GM23338 (cell line): ENCODE results near the gene SYNE2. TPM values are rescaled to one million over a fixed set of nuclear protein-coding genes. Genes with fewer than 3 reads are reported as not detected.

Experiments
- ATAC-seq: fragments of 200-7000 bp; cut with Tn5 transposase; 3 replicates; pipeline ENCODE4 v1.9.1; 2020
- DNase-seq: peaks from one replicate; pipeline ENCODE4 v3.0.0-alpha.2; 2015; ENCODE audit warnings: low spot score
- H2AFZ ChIP-seq: fragments of 200-600 bp; sonication (generic); 2 replicates; pipeline ENCODE4 v1.8.0; 2016; ENCODE audit warnings: antibody characterized with exemption, mild to moderate bottlenecking, moderate library complexity
- H3F3A ChIP-seq: fragments of 200-600 bp; sonication (generic); replicated peaks from 2 replicates; pipeline ENCODE4 v1.8.0; 2017; ENCODE audit warnings: antibody characterized with exemption, mixed run types, low read depth
- H3K27ac ChIP-seq: fragments of 200-600 bp; sonication (generic); 2 replicates; pipeline ENCODE4 v1.6.1; 2016; ENCODE audit warnings: low read depth
- H3K27me3 ChIP-seq: fragments of 200-600 bp; sonication (generic); 2 replicates; pipeline ENCODE4 v1.8.0; 2016; ENCODE audit warnings: mild to moderate bottlenecking, mixed run types, moderate library complexity; ENCODE audit not compliant: insufficient read depth
- H3K36me3 ChIP-seq: fragments of 200-600 bp; sonication (generic); 2 replicates; pipeline ENCODE4 v1.8.0; 2016; ENCODE audit warnings: mild to moderate bottlenecking; ENCODE audit not compliant: insufficient read depth
- H3K4me1 ChIP-seq: fragments of 200-600 bp; sonication (generic); 2 replicates; pipeline ENCODE4 v1.8.0; 2016; ENCODE audit warnings: mild to moderate bottlenecking, moderate library complexity; ENCODE audit not compliant: insufficient read depth
- H3K4me2 ChIP-seq: fragments of 200-600 bp; sonication (generic); 2 replicates; pipeline ENCODE4 v1.7.1; 2017; ENCODE audit warnings: mixed run types
- H3K4me3 ChIP-seq: fragments of 200-600 bp; sonication (generic); 2 replicates; pipeline ENCODE4 v1.6.1; 2016; ENCODE audit warnings: mixed run types
- H3K79me2 ChIP-seq: fragments of 200-600 bp; sonication (generic); replicated peaks from 2 replicates; pipeline ENCODE4 v1.8.0; 2017; ENCODE audit warnings: mild to moderate bottlenecking; ENCODE audit not compliant: insufficient read depth
- H3K9me2 ChIP-seq: fragments of 200-600 bp; sonication (generic); 2 replicates; pipeline ENCODE4 v1.8.0; 2017; ENCODE audit not compliant: insufficient read depth
- H4K20me1 ChIP-seq: fragments of 200-600 bp; sonication (generic); replicated peaks from 2 replicates; pipeline ENCODE4 v1.8.0; 2017; ENCODE audit warnings: mild to moderate bottlenecking; ENCODE audit not compliant: insufficient read depth
- H3K27ac Mint-ChIP-seq: 2 replicates; pipeline ENCODE4 v1.8.0; 2020; ENCODE audit warnings: inconsistent platforms, mild to moderate bottlenecking, moderate library complexity, mixed read lengths
- H3K27me3 Mint-ChIP-seq: 3 replicates; pipeline ENCODE4 v1.8.0; 2022; ENCODE audit warnings: low read depth, mild to moderate bottlenecking, moderate library complexity, mixed read lengths, inconsistent platforms; ENCODE audit not compliant: insufficient read depth, poor library complexity
- H3K36me3 Mint-ChIP-seq: 3 replicates; pipeline ENCODE4 v1.8.0; 2021; ENCODE audit warnings: low read depth, mild to moderate bottlenecking, inconsistent platforms, moderate library complexity, mixed read lengths
- H3K4me1 Mint-ChIP-seq: 3 replicates; pipeline ENCODE4 v1.8.0; 2020; ENCODE audit warnings: mild to moderate bottlenecking, inconsistent platforms, mixed read lengths
- H3K4me3 Mint-ChIP-seq: 3 replicates; pipeline ENCODE4 v1.8.0; 2021; ENCODE audit warnings: moderate library complexity, mild to moderate bottlenecking, inconsistent platforms, mixed read lengths
- H3K9me3 Mint-ChIP-seq: 3 replicates; pipeline ENCODE4 v1.8.0; 2020; ENCODE audit warnings: moderate library complexity, mild to moderate bottlenecking, inconsistent platforms, mixed read lengths
- CREB1 ChIP-seq: fragments of 250-450 bp; sonication (Bioruptor Pico); IDR thresholded peaks from 2 replicates; pipeline ENCODE4 v1.5.0; 2020; ENCODE audit warnings: low read depth, mild to moderate bottlenecking, moderate library complexity
- EZH2 ChIP-seq: fragments of 200-600 bp; sonication (generic); IDR thresholded peaks from one replicate; pipeline ENCODE4 v1.8.0; 2017; ENCODE audit warnings: antibody characterized with exemption, mild to moderate bottlenecking, low read depth; ENCODE audit not compliant: unreplicated experiment
- EZH2phosphoT487 ChIP-seq: fragments of 200-600 bp; sonication (generic); IDR thresholded peaks from one replicate; pipeline ENCODE4 v1.8.1; 2018; ENCODE audit warnings: antibody characterized with exemption; ENCODE audit not compliant: unreplicated experiment
- JUNB ChIP-seq: IDR thresholded peaks from one replicate; pipeline ENCODE4 v1.6.1; 2016; ENCODE audit warnings: antibody characterized with exemption; ENCODE audit not compliant: unreplicated experiment
- NANOG ChIP-seq: IDR thresholded peaks from 2 replicates; pipeline ENCODE4 v1.6.1; 2016; ENCODE audit warnings: antibody characterized with exemption, borderline replicate concordance
- POLR2AphosphoS5 ChIP-seq: IDR thresholded peaks from 2 replicates; pipeline ENCODE4 v1.6.1; 2016; ENCODE audit warnings: antibody characterized with exemption, low read depth
- REST ChIP-seq: IDR thresholded peaks from one replicate; pipeline ENCODE4 v1.6.1; 2018; ENCODE audit warnings: antibody characterized with exemption; ENCODE audit not compliant: unreplicated experiment
- STAT1 ChIP-seq: IDR thresholded peaks from one replicate; pipeline ENCODE4 v1.6.1; 2016; ENCODE audit warnings: antibody characterized with exemption; ENCODE audit not compliant: unreplicated experiment
- ZNF114 ChIP-seq: fragments of 250-450 bp; sonication (Bioruptor Pico); IDR thresholded peaks from 2 replicates; pipeline ENCODE4 v1.5.0; 2020; ENCODE audit warnings: mild to moderate bottlenecking, moderate library complexity
- ZNF331 ChIP-seq: fragments of 250-450 bp; sonication (Bioruptor Pico); IDR thresholded peaks from 2 replicates; pipeline ENCODE4 v1.5.0; 2020; ENCODE audit warnings: low read depth, mild to moderate bottlenecking, moderate library complexity
- polyA plus RNA-seq: library from polyadenylated mRNA; unstranded; fragments of >200 nt; fragmentation: Nextera tagmentation; extraction: Ambion mirVana; gene quantifications from 2 replicates; pipeline ENCODE4 v1.2.1, GENCODE V29; 2016
- total RNA-seq: library from RNA; depleted of rRNA; stranded (reverse); fragments of >200 nt; shearing (Covaris generic); gene quantifications from 2 replicates; pipeline ENCODE4 v1.2.3, GENCODE V29; 2014
- TF ChIP-seq, protein P1 (sequence below), 2 experiments: fragments of 200-600 bp in 1 of 2; sonication (generic) in 1 of 2; conservative IDR thresholded peaks; 2 replicates each; pipeline versions ENCODE4 v1.5.1 to v1.6.1; 2016 to 2017; ENCODE audit warnings: antibody characterized with exemption in 2 of 2, low read depth in 2 of 2, mild to moderate bottlenecking in 2 of 2, moderate library complexity in 1 of 2
- TF ChIP-seq, protein P2 (sequence below): fragments of 250-450 bp; sonication (Bioruptor Pico); IDR thresholded peaks from 2 replicates; pipeline ENCODE4 v1.5.0; 2020; ENCODE audit warnings: mild to moderate bottlenecking, moderate library complexity
- TF ChIP-seq, protein P3 (sequence below): IDR thresholded peaks from 2 replicates; pipeline ENCODE4 v1.6.1; 2016; ENCODE audit warnings: antibody characterized with exemption

The SYNE2 gene
- total and polyA plus RNA-seq, 2 experiments from 2014 or later = 34.3 to 86.5 TPM

DNA sequence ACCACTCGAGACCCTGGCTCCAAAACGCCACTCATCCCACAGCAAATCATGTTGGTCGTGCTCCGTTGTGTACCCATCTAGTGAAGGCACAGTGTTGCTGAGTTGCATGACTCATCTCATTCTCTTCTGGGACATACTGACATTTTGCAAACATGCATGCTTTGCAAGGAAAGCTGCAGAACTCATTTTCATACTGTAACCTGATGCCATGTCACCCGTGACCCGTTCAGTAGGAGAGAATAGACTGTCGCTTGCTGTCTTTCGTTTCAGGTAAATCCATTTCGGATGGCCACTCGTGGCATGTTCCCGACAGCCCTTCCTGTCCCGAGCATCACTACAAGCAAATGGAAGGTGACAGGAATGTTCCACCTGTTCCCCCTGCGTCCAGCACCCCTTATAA, 363.2 kb downstream of the SYNE2 start:
- peaks cover 30% of the 10 kb centered on the region for H3K36me3 ChIP-seq
- no peaks in the 10 kb centered on the region for H3K9me2 ChIP-seq
- no peak overlapping the region for H2AFZ ChIP-seq
- H3K27me3 ChIP-seq = no peaks in the 10 kb centered on the region
- DNase-seq (no peak), ATAC-seq (no peak)
- H3K27ac ChIP-seq = no peak overlapping the region
- Mint-ChIP-seq H3K9me3 (no peaks in the 10 kb centered on the region), H3K4me1 (no peaks in the 10 kb centered on the region), H3K4me3 (no peak overlapping the region), H3K27ac (no peak overlapping the region), H3K27me3 (peaks cover 2% of the 10 kb centered on the region), H3K36me3 (peaks cover 72% of the 10 kb centered on the region)
- no peak overlapping the region for H3K4me2 ChIP-seq
- H3K79me2 ChIP-seq = no peaks in the 10 kb centered on the region
- 0 out of 2 replicates have a peak, but pooled peaks cover 2% of the 10 kb centered on the region for H3F3A ChIP-seq
- no peak overlapping the region for H3K4me3 ChIP-seq
- no peaks in the 10 kb centered on the region for H3K4me1 ChIP-seq
- H4K20me1 ChIP-seq = no peaks in the 10 kb centered on the region; the same call in 1 of the 2 replicates
- TF ChIP-seq, protein P1, sequence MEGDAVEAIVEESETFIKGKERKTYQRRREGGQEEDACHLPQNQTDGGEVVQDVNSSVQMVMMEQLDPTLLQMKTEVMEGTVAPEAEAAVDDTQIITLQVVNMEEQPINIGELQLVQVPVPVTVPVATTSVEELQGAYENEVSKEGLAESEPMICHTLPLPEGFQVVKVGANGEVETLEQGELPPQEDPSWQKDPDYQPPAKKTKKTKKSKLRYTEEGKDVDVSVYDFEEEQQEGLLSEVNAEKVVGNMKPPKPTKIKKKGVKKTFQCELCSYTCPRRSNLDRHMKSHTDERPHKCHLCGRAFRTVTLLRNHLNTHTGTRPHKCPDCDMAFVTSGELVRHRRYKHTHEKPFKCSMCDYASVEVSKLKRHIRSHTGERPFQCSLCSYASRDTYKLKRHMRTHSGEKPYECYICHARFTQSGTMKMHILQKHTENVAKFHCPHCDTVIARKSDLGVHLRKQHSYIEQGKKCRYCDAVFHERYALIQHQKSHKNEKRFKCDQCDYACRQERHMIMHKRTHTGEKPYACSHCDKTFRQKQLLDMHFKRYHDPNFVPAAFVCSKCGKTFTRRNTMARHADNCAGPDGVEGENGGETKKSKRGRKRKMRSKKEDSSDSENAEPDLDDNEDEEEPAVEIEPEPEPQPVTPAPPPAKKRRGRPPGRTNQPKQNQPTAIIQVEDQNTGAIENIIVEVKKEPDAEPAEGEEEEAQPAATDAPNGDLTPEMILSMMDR (conservative IDR thresholded peaks at IDR 0.05; ENCODE audit: low read depth in 2 of 2) = no peak
- TF ChIP-seq EZH2phosphoT487 = no peak
- TF ChIP-seq, protein P2, sequence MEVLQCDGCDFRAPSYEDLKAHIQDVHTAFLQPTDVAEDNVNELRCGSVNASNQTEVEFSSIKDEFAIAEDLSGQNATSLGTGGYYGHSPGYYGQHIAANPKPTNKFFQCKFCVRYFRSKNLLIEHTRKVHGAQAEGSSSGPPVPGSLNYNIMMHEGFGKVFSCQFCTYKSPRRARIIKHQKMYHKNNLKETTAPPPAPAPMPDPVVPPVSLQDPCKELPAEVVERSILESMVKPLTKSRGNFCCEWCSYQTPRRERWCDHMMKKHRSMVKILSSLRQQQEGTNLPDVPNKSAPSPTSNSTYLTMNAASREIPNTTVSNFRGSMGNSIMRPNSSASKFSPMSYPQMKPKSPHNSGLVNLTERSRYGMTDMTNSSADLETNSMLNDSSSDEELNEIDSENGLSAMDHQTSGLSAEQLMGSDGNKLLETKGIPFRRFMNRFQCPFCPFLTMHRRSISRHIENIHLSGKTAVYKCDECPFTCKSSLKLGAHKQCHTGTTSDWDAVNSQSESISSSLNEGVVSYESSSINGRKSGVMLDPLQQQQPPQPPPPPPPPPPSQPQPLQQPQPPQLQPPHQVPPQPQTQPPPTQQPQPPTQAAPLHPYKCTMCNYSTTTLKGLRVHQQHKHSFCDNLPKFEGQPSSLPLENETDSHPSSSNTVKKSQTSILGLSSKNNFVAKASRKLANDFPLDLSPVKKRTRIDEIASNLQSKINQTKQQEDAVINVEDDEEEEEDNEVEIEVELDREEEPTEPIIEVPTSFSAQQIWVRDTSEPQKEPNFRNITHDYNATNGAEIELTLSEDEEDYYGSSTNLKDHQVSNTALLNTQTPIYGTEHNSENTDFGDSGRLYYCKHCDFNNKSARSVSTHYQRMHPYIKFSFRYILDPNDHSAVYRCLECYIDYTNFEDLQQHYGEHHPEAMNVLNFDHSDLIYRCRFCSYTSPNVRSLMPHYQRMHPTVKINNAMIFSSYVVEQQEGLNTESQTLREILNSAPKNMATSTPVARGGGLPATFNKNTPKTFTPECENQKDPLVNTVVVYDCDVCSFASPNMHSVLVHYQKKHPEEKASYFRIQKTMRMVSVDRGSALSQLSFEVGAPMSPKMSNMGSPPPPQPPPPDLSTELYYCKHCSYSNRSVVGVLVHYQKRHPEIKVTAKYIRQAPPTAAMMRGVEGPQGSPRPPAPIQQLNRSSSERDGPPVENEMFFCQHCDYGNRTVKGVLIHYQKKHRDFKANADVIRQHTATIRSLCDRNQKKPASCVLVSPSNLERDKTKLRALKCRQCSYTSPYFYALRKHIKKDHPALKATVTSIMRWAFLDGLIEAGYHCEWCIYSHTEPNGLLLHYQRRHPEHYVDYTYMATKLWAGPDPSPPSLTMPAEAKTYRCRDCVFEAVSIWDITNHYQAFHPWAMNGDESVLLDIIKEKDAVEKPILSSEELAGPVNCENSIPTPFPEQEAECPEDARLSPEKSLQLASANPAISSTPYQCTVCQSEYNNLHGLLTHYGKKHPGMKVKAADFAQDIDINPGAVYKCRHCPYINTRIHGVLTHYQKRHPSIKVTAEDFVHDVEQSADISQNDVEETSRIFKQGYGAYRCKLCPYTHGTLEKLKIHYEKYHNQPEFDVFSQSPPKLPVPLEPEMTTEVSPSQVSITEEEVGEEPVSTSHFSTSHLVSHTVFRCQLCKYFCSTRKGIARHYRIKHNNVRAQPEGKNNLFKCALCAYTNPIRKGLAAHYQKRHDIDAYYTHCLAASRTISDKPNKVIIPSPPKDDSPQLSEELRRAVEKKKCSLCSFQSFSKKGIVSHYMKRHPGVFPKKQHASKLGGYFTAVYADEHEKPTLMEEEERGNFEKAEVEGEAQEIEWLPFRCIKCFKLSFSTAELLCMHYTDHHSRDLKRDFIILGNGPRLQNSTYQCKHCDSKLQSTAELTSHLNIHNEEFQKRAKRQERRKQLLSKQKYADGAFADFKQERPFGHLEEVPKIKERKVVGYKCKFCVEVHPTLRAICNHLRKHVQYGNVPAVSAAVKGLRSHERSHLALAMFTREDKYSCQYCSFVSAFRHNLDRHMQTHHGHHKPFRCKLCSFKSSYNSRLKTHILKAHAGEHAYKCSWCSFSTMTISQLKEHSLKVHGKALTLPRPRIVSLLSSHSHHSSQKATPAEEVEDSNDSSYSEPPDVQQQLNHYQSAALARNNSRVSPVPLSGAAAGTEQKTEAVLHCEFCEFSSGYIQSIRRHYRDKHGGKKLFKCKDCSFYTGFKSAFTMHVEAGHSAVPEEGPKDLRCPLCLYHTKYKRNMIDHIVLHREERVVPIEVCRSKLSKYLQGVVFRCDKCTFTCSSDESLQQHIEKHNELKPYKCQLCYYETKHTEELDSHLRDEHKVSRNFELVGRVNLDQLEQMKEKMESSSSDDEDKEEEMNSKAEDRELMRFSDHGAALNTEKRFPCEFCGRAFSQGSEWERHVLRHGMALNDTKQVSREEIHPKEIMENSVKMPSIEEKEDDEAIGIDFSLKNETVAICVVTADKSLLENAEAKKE (CRISPR knock-in tag) = no peak
- no peak for TF ChIP-seq JUNB
- TF ChIP-seq EZH2 = no peak
- TF ChIP-seq REST = no peak
- no peak for TF ChIP-seq NANOG
- TF ChIP-seq POLR2AphosphoS5 = no peak
- TF ChIP-seq ZNF331 (CRISPR knock-in tag) = no peak
- no peak for TF ChIP-seq ZNF114 (CRISPR knock-in tag)
- TF ChIP-seq STAT1 = no peak
- TF ChIP-seq CREB1 = no peak
- TF ChIP-seq, protein P3, sequence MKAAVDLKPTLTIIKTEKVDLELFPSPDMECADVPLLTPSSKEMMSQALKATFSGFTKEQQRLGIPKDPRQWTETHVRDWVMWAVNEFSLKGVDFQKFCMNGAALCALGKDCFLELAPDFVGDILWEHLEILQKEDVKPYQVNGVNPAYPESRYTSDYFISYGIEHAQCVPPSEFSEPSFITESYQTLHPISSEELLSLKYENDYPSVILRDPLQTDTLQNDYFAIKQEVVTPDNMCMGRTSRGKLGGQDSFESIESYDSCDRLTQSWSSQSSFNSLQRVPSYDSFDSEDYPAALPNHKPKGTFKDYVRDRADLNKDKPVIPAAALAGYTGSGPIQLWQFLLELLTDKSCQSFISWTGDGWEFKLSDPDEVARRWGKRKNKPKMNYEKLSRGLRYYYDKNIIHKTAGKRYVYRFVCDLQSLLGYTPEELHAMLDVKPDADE = no peak
